K562 (cell line): ENCODE data around the gene SERPIND1. TPM values are rescaled to one million over a fixed set of nuclear protein-coding genes. Genes with fewer than 3 reads are reported as not detected.
A peak's percentile ranks its signal among the peaks of the same experiment; 100 is the strongest.

Experiments used
- BDP1 ChIP-seq: IDR thresholded peaks from 3 replicates; pipeline ENCODE4 v1.6.1; 2011; ENCODE audit not compliant: insufficient read length, insufficient read depth
- BRCA1 ChIP-seq, 2 experiments: fragments of 450-650 bp in 1 of 2; sonication (generic) in 1 of 2; formaldehyde crosslinking in 1 of 2; IDR thresholded peaks; 2 replicates each; pipeline versions ENCODE4 v1.5.0 to v1.6.1; 2017 to 2020; ENCODE audit warnings: mild to moderate bottlenecking in 1 of 2, missing genetic modification reagents in 1 of 2
- CBX2 ChIP-seq: fragments of 200-600 bp; sonication (generic); IDR thresholded peaks from one replicate; pipeline ENCODE4 v1.6.1; 2012; ENCODE audit warnings: mild to moderate bottlenecking, low read length, inconsistent platforms; ENCODE audit not compliant: insufficient read depth, poor library complexity, severe bottlenecking
- CREBBP ChIP-seq: IDR thresholded peaks from one replicate; pipeline ENCODE4 v1.6.1; 2012; ENCODE audit warnings: low read depth, mild to moderate bottlenecking, control low read depth, inconsistent platforms, low read length
- DDX20 ChIP-seq: fragments of 450-650 bp; IDR thresholded peaks from 2 replicates; pipeline ENCODE4 v1.6.1; 2016; ENCODE audit warnings: missing genetic modification characterization, low read depth, mild to moderate bottlenecking, missing compliant biosample characterization, moderate library complexity
- FOXP1 ChIP-seq: sonication (generic); formaldehyde crosslinking; IDR thresholded peaks from 2 replicates; pipeline ENCODE4 v1.8.0; 2022; ENCODE audit warnings: mild to moderate bottlenecking, missing genetic modification reagents
- MAZ ChIP-seq, 2 experiments: fragments of 450-650 bp in 1 of 2; sonication (generic) in 1 of 2; formaldehyde crosslinking; IDR thresholded peaks in 1 of 2; conservative IDR thresholded peaks in 1 of 2; 2 replicates each; pipeline versions ENCODE4 v1.4.0 to v1.5.0; 2020; ENCODE audit warnings: mild to moderate bottlenecking in 1 of 2, missing genetic modification reagents in 1 of 2
- PHB ChIP-seq: fragments of 250-450 bp; sonication (Bioruptor Pico); IDR thresholded peaks from 2 replicates; pipeline ENCODE4 v1.5.0; 2021
- RB1 ChIP-seq: fragments of 450-650 bp; IDR thresholded peaks from 2 replicates; pipeline ENCODE4 v1.6.1; 2017; ENCODE audit warnings: low read depth, mild to moderate bottlenecking
- RFX5 ChIP-seq: IDR thresholded peaks from 2 replicates; pipeline ENCODE4 v1.6.1; 2011; ENCODE audit warnings: low read depth, mild to moderate bottlenecking, improper control_type of control experiment, low read length
- SIN3A ChIP-seq, 2 experiments: fragments of 150-350 bp in 1 of 2; IDR thresholded peaks; 2 replicates each; pipeline ENCODE4 v1.6.1; 2011 to 2016; ENCODE audit warnings: borderline replicate concordance in 2 of 2, low read depth in 2 of 2, low read length in 2 of 2, mild to moderate bottlenecking in 2 of 2, moderate library complexity in 2 of 2; ENCODE audit not compliant: control insufficient read depth in 1 of 2
- SMARCA5 ChIP-seq: fragments of 450-650 bp; IDR thresholded peaks from 2 replicates; pipeline ENCODE4 v1.6.1; 2016
- YY1 ChIP-seq, 3 experiments: IDR thresholded peaks; 2 replicates each; pipeline ENCODE4 v1.6.1; 2011; ENCODE audit warnings: low read length in 2 of 3, mild to moderate bottlenecking in 2 of 3, moderate library complexity in 2 of 3, borderline replicate concordance in 1 of 3, control low read depth in 1 of 3, low read depth in 1 of 3; ENCODE audit not compliant: insufficient read depth in 3 of 3, insufficient replicate concordance in 2 of 3, control insufficient read depth in 1 of 3, insufficient read length in 1 of 3; ENCODE audit errors: extremely low read depth in 1 of 3
- ZFPM2 ChIP-seq: fragments of 250-450 bp; sonication (Bioruptor Pico); IDR thresholded peaks from 2 replicates; pipeline ENCODE4 v1.5.1; 2022; ENCODE audit warnings: mild to moderate bottlenecking
- ZNF561 ChIP-seq: fragments of 450-650 bp; formaldehyde crosslinking; conservative IDR thresholded peaks from 2 replicates; pipeline ENCODE4 v1.4.0; 2020; ENCODE audit warnings: mild to moderate bottlenecking, moderate library complexity
- polyA plus RNA-seq, 8 experiments: library from polyadenylated mRNA; depleted of rRNA in 4 of 8; stranded (reverse) in 5 of 8; unstranded in 3 of 8; fragments of >200 nt; fragmentation: Nextera tagmentation in 2 of 8; fragmentation: Illumina TruSeq in 1 of 8; extraction: Ambion mirVana in 2 of 8; extraction: Trizol in 1 of 8; gene quantifications; 2 replicates each; pipeline versions ENCODE4 v1.2.1 to v1.2.3, GENCODE V29; 2011 to 2014; ENCODE audit warnings: inconsistent platforms in 1 of 8, missing spikeins in 1 of 8
- total RNA-seq, 7 experiments: library from RNA; depleted of rRNA in 6 of 7; stranded (reverse); fragments of >200 nt in 6 of 7; fragmentation: Illumina TruSeq in 2 of 7; extraction: Trizol in 2 of 7; gene quantifications; 2 replicates each; pipeline versions ENCODE4 v1.2.1 to v1.2.3, GENCODE V29; 2011 to 2021; ENCODE audit warnings: low replicate concordance in 1 of 7
- TF ChIP-seq, protein P1 (sequence below): sonication (generic); formaldehyde crosslinking; IDR thresholded peaks from 2 replicates; pipeline ENCODE4 v1.8.0; 2023; ENCODE audit warnings: mild to moderate bottlenecking, missing genetic modification reagents
- TF ChIP-seq, protein P2 (sequence below), 2 experiments: fragments of 450-650 bp in 1 of 2; sonication (generic) in 1 of 2; formaldehyde crosslinking; conservative IDR thresholded peaks; 2 replicates each; pipeline versions ENCODE4 v1.4.0 to v1.8.1; 2020 to 2022; ENCODE audit warnings: mild to moderate bottlenecking in 1 of 2, missing genetic modification reagents in 1 of 2
- TF ChIP-seq, protein P3 (sequence below), 3 experiments: fragments of 200-800 bp in 1 of 3; fragments of 250-450 bp in 1 of 3; fragments of 450-650 bp in 1 of 3; sonication (Bioruptor Pico) in 1 of 3; sonication (Bioruptor generic) in 1 of 3; formaldehyde crosslinking in 1 of 3; IDR thresholded peaks; 2 replicates each; pipeline versions ENCODE4 v1.6.1 to v1.8.0; 2016 to 2022; ENCODE audit warnings: mild to moderate bottlenecking in 2 of 3, missing genetic modification characterization in 2 of 3, missing compliant biosample characterization in 1 of 3, moderate library complexity in 1 of 3
- TF ChIP-seq, protein P4 (sequence below): conservative IDR thresholded peaks from 2 replicates; pipeline ENCODE4 v1.6.1; 2011; ENCODE audit warnings: low read depth, mild to moderate bottlenecking, low read length; ENCODE audit not compliant: control insufficient read depth

SERPIND1 gene
- total and polyA plus RNA-seq, 9 of the 15 experiments (the other 6 are each of a cell fraction or from before 2014, with no cell fraction given): 0.04 to 0.11 (median 0.09) TPM; not detected in 6

DNA sequence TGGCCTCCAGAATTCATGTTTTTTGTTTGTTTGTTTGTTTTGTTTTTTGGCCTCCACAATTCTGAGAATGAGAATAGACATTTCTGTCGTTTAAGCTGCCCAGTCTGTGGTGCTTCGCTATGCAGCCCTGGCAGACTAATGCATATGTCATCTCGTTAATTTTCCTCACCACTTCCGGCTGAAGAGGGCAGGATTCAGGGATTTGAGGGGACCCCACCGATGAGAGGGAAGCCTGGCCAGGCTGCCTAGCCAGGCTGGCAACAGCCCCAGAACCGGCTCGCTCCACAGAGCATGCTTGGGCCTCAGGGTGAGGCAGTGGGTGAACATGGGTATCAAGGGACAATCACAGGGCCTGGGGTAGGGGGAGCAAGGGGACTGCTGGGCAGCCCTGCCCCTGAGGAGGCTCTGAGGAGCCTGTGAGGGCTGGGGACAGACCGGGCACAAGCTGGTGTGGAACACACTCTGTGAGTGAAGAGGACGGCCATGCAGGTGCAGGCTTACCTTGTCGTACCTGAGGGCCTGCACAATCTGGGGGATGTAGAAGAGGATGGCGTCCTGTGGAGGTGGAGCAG lies 47.8 kb upstream of the SERPIND1 start (continued):
- TF ChIP-seq, protein P1, sequence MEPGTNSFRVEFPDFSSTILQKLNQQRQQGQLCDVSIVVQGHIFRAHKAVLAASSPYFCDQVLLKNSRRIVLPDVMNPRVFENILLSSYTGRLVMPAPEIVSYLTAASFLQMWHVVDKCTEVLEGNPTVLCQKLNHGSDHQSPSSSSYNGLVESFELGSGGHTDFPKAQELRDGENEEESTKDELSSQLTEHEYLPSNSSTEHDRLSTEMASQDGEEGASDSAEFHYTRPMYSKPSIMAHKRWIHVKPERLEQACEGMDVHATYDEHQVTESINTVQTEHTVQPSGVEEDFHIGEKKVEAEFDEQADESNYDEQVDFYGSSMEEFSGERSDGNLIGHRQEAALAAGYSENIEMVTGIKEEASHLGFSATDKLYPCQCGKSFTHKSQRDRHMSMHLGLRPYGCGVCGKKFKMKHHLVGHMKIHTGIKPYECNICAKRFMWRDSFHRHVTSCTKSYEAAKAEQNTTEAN (CRISPR knock-in tag): no peak
- TF ChIP-seq BDP1 (no peak), CBX2 (no peak), RB1 (no peak), YY1 (IDR thresholded peaks at IDR 0.05; ENCODE audit: borderline replicate concordance in 1 of 3, control insufficient read depth in 1 of 3, extremely low read depth in 1 of 3, insufficient read depth in 3 of 3, insufficient read length in 1 of 3, insufficient replicate concordance in 2 of 3, low read depth in 1 of 3, low read length in 2 of 3) (no peak), FOXP1 (CRISPR knock-in tag) (0 out of 2 replicates have a peak, but pooled peaks have one; percentile 66), MAZ (CRISPR knock-in tag; conservative IDR thresholded peaks at IDR 0.05 in 1 of 2, IDR thresholded peaks at IDR 0.05 in 1 of 2) (0 out of 4 replicates have a peak, but pooled peaks of 1 of the 2 experiments have one; percentile 34), PHB (CRISPR knock-in tag) (no peak), RFX5 (no peak), SIN3A (IDR thresholded peaks at IDR 0.05; ENCODE audit: borderline replicate concordance in 2 of 2, control insufficient read depth in 1 of 2, low read depth in 2 of 2, low read length in 2 of 2) (0 out of 4 replicates have a peak, but pooled peaks of 1 of the 2 experiments have one; percentile 42), ZNF561 (CRISPR knock-in tag) (no peak), ZFPM2 (CRISPR knock-in tag) (no peak), SMARCA5 (no peak), CREBBP (no peak), BRCA1 (IDR thresholded peaks at IDR 0.05) (no peak), BRCA1 (CRISPR knock-in tag; IDR thresholded peaks at IDR 0.05) (0 out of 2 replicates have a peak, but pooled peaks have one; percentile 18), DDX20 (tag) (no peak)
- TF ChIP-seq, protein P2, sequence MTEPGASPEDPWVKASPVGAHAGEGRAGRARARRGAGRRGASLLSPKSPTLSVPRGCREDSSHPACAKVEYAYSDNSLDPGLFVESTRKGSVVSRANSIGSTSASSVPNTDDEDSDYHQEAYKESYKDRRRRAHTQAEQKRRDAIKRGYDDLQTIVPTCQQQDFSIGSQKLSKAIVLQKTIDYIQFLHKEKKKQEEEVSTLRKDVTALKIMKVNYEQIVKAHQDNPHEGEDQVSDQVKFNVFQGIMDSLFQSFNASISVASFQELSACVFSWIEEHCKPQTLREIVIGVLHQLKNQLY (CRISPR knock-in tag; conservative IDR thresholded peaks at IDR 0.05): no peak
- TF ChIP-seq, protein P3, sequence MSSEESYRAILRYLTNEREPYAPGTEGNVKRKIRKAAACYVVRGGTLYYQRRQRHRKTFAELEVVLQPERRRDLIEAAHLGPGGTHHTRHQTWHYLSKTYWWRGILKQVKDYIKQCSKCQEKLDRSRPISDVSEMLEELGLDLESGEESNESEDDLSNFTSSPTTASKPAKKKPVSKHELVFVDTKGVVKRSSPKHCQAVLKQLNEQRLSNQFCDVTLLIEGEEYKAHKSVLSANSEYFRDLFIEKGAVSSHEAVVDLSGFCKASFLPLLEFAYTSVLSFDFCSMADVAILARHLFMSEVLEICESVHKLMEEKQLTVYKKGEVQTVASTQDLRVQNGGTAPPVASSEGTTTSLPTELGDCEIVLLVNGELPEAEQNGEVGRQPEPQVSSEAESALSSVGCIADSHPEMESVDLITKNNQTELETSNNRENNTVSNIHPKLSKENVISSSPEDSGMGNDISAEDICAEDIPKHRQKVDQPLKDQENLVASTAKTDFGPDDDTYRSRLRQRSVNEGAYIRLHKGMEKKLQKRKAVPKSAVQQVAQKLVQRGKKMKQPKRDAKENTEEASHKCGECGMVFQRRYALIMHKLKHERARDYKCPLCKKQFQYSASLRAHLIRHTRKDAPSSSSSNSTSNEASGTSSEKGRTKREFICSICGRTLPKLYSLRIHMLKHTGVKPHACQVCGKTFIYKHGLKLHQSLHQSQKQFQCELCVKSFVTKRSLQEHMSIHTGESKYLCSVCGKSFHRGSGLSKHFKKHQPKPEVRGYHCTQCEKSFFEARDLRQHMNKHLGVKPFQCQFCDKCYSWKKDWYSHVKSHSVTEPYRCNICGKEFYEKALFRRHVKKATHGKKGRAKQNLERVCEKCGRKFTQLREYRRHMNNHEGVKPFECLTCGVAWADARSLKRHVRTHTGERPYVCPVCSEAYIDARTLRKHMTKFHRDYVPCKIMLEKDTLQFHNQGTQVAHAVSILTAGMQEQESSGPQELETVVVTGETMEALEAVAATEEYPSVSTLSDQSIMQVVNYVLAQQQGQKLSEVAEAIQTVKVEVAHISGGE (CRISPR knock-in tag; IDR thresholded peaks at IDR 0.05): 0 out of 6 replicates have a peak, but pooled peaks of 1 of the 3 experiments have one; percentile 20
- TF ChIP-seq, protein P4, sequence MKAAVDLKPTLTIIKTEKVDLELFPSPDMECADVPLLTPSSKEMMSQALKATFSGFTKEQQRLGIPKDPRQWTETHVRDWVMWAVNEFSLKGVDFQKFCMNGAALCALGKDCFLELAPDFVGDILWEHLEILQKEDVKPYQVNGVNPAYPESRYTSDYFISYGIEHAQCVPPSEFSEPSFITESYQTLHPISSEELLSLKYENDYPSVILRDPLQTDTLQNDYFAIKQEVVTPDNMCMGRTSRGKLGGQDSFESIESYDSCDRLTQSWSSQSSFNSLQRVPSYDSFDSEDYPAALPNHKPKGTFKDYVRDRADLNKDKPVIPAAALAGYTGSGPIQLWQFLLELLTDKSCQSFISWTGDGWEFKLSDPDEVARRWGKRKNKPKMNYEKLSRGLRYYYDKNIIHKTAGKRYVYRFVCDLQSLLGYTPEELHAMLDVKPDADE: no peak
